GM12892 (cell line): ENCODE measurements around the gene NT5C1A.

Experiments used
- POLR2A ChIP-seq: IDR thresholded peaks from 2 replicates; pipeline ENCODE4 v1.6.1; 2011; ENCODE audit warnings: low read depth, low read length, control low read depth
- POLR2AphosphoS5 ChIP-seq: IDR thresholded peaks from 2 replicates; pipeline ENCODE4 v1.6.1; 2011; ENCODE audit warnings: low read depth, low read length, control low read depth

GRCh38 chr1:39655578-39656268, 16.2 kb downstream of the NT5C1A start:
- TF ChIP-seq POLR2AphosphoS5 (no peak), POLR2A (no peak)
